ENCODE results near the gene S100PBP. TPM values are rescaled to one million over a fixed set of nuclear protein-coding genes. Genes with fewer than 3 reads are reported as not detected.

Gene S100PBP
- total and polyA plus RNA-seq, 2 of the 13 experiments (the other 11 are each of a cell fraction or from before 2014, with no cell fraction given): 20.4 to 26.1 TPM

DNA sequence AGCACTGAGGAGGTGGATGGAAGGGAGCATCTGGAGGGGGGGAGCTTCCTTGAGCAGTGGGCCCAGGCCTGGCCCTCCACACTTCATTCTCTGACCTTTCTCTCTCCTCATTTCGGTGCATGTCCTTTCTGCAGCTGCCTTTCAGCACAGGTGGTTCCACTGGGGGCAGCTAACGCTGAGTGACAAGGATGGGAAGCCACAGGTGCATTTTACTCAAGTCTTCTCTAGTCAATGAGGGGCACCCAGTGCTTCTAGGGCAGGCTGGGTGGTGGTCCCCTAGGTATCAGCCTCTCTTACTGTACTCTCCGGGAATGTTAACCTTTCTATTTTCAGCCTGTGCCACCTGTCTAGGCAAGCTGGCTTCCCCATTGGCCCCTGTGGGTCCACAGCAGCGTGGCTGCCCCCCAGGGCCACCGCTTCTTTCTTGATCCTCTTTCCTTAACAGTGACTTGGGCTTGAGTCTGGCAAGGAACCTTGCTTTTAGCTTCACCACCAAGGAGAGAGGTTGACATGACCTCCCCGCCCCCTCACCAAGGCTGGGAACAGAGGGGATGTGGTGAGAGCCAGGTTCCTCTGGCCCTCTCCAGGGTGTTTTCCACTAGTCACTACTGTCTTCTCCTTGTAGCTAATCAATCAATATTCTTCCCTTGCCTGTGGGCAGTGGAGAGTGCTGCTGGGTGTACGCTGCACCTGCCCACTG is 43.5 kb upstream of the S100PBP start (continued):
- peak; percentile 98 for TF ChIP-seq RBM22 (optimal IDR thresholded peaks at IDR 0.05; ENCODE audit: low read length)
- TF ChIP-seq SMARCE1 (IDR thresholded peaks at IDR 0.05; ENCODE audit: borderline replicate concordance): no peak
- TF ChIP-seq POLR2G (IDR thresholded peaks at IDR 0.05; ENCODE audit: low read depth, low read length): peak; percentile 62

DNA sequence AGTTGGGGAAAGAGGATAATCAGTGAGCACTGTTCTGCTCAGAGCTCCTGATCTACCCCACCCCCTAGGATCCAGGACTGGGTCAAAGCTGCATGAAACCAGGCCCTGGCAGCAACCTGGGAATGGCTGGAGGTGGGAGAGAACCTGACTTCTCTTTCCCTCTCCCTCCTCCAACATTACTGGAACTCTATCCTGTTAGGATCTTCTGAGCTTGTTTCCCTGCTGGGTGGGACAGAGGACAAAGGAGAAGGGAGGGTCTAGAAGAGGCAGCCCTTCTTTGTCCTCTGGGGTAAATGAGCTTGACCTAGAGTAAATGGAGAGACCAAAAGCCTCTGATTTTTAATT is 43.0 kb upstream of the S100PBP start:
- CTCF ChIA-PET (ENCODE audit: low intra/inter-chr PET ratio, low total read pairs): interaction anchor here (4.4 kb wide), 1 partner anchor 62 kb away, joined by 88 read pairs; no protein-coding TSS in a partner anchor
- no peaks in the 10 kb centered on the region for H3K79me2 ChIP-seq (ENCODE audit: insufficient read depth, low read length)
- POLR2A ChIA-PET: interaction anchor here (0.7 to 4.9 kb wide), 6 partner anchors 10 to 79 kb away, joined by 3 to 51 read pairs (median 9); no protein-coding TSS in a partner anchor
- in situ Hi-C loops (cut with HindIII; ENCODE audit: extremely low pct_ligation_motif_present, low pct_unique_long_range_greater_than_20kb) (no loop called here), intact Hi-C loops (cut with micrococcal nuclease; ENCODE audit: unreplicated experiment) (no loop called here)
- TF ChIP-seq POLR2A (IDR thresholded peaks at IDR 0.05; ENCODE audit: insufficient read depth in 1 of 2, low read depth in 2 of 2, low read length in 2 of 2) (peak in 1 of 2 experiments; percentile 29; a peak in 1 of 4 replicates), KLF11 (CRISPR knock-in tag; IDR thresholded peaks at IDR 0.05) (no peak), SSRP1 (CRISPR knock-in tag; IDR thresholded peaks at IDR 0.05) (peak; percentile 65; the same call in 1 of the 2 replicates), TSC22D2 (CRISPR knock-in tag; IDR thresholded peaks at IDR 0.05; ENCODE audit: borderline replicate concordance) (no peak), IRX3 (CRISPR knock-in tag; IDR thresholded peaks at IDR 0.05; ENCODE audit: borderline replicate concordance, low read depth) (no peak), PAF1 (CRISPR knock-in tag; IDR thresholded peaks at IDR 0.05) (0 out of 2 replicates have a peak, but pooled peaks have one; percentile 86), RBM22 (optimal IDR thresholded peaks at IDR 0.05; ENCODE audit: low read length) (peak; percentile 76), POLR2AphosphoS5 (IDR thresholded peaks at IDR 0.05; ENCODE audit: low read depth, low read length) (0 out of 2 replicates have a peak, but pooled peaks have one; percentile 38), POLR2G (IDR thresholded peaks at IDR 0.05; ENCODE audit: low read depth, low read length) (peak; percentile 44)
- H3K4me3 ChIP-seq (replicated peaks in 1 of 3; ENCODE audit: insufficient read depth in 1 of 3, low read depth in 2 of 3, low read length in 3 of 3): no peak overlapping the region
- no peak for FAIRE-seq
- no peaks in the 10 kb centered on the region for H3K27me3 ChIP-seq (ENCODE audit: control insufficient read depth in 1 of 2, insufficient read depth in 2 of 2, low read length in 2 of 2)
- H3K4me1 ChIP-seq (ENCODE audit: insufficient read depth, low read length): no peaks in the 10 kb centered on the region
- no peak for ATAC-seq
- no peaks in the 10 kb centered on the region for H3K9me3 ChIP-seq (ENCODE audit: low read length)
- H3K27ac ChIP-seq (ENCODE audit: extremely low read length, insufficient read depth, low read length): no peak overlapping the region
- no TSS peak for BruUV-seq (replicated peaks)
- H3K9ac ChIP-seq (ENCODE audit: insufficient read depth, low read depth, low read length): no peak overlapping the region
- no peaks in the 10 kb centered on the region for H4K20me1 ChIP-seq (ENCODE audit: insufficient read depth, low read length)
- DNase-seq (ENCODE audit: low spot score): no peak
- H3K36me3 ChIP-seq (replicated peaks in 1 of 2; ENCODE audit: control insufficient read depth in 1 of 2, insufficient read depth in 2 of 2, low read length in 2 of 2): peaks cover 16 to 38% of the 10 kb centered on the region in 2 experiments
- H3K4me2 ChIP-seq (ENCODE audit: low read depth, low read length): no peak overlapping the region
- no peak overlapping the region for H2AFZ ChIP-seq (ENCODE audit: low read length)
